ENCODE data around the gene AGBL1.

DNA sequence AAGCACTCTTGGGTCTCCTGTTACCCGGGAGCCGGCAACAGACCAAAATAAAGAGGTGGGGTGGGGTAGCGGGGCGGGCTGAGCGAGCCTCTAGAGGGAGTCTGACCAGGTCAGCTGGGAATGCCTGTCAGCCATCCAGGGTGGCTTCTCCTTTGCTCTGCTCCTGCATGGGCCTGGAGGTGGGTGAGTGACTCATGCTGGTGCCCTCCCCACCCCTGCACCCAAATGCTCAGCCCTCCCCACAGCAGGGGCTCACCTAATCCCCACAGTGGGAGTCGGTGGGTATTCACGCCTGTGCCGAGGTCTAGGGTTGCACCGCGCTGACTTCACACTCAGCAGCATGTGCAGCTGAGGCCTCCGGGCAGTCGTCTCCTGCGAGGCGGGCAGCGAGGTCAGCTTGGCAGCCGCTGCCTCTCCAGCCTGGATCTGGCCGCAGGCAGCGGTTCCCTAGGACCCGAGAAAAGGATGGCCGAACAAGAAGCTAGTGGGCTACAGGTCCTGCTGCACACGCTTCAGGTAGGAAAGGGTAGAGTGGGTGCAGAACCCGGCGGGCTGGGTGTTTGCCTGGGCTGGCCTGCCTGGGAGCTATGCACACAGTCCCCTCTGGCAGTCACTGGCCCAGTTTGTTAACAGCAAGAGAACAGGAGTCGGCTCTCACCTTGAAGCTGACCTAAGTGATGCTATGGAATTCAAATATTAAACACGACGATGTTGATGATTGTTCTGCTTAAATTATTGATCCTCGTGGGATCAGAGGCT, at the start of gene AGBL1:
- TF ChIP-seq CTCF (IDR thresholded peaks at IDR 0.05) (no peak), POLR2A (IDR thresholded peaks at IDR 0.05) (no peak)
